CD14-positive monocyte (primary cell): Measurements from ENCODE around the gene FAM118B. TPM values are rescaled to one million over a fixed set of nuclear protein-coding genes. Genes with fewer than 3 reads are reported as not detected.

Source experiments
- DNase-seq, 3 donors: peaks; one replicate each; pipeline ENCODE4 v3.0.0-alpha.2; 2011 to 2022
- H2AFZ ChIP-seq: 2 replicates; pipeline ENCODE4 v1.6.0; 2012; ENCODE audit warnings: mild to moderate bottlenecking, low read depth, low read length, inconsistent platforms; ENCODE audit not compliant: insufficient read depth, poor library complexity, severe bottlenecking
- H3K27ac ChIP-seq, 2 donors: 1 replicate in 1 of 2; 2 replicates in 1 of 2; pipeline ENCODE4 v1.5.1; 2012 to 2013; ENCODE audit warnings: low read length in 2 of 2, control low read depth in 1 of 2, inconsistent platforms in 1 of 2, low read depth in 1 of 2, mild to moderate bottlenecking in 1 of 2
- H3K27me3 ChIP-seq, 2 donors: one replicate each; pipeline versions ENCODE4 v1.6.0 to v1.6.1; 2011 to 2013; ENCODE audit warnings: low read length in 2 of 2; ENCODE audit not compliant: control insufficient read depth in 2 of 2, insufficient read depth in 2 of 2
- H3K36me3 ChIP-seq, 2 donors: replicated peaks in 1 of 2; 1 replicate in 1 of 2; 2 replicates in 1 of 2; pipeline versions ENCODE4 v1.5.1 to v1.6.1; 2012 to 2013; ENCODE audit warnings: low read length in 2 of 2, control low read depth in 1 of 2, inconsistent platforms in 1 of 2, mild to moderate bottlenecking in 1 of 2; ENCODE audit not compliant: insufficient read depth in 2 of 2, control insufficient read depth in 1 of 2
- H3K4me1 ChIP-seq, 2 donors: 1 replicate in 1 of 2; 2 replicates in 1 of 2; pipeline versions ENCODE4 v1.5.1 to v1.6.1; 2012 to 2013; ENCODE audit warnings: low read length in 2 of 2, control low read depth in 1 of 2, inconsistent platforms in 1 of 2, mild to moderate bottlenecking in 1 of 2, moderate library complexity in 1 of 2; ENCODE audit not compliant: insufficient read depth in 2 of 2, control insufficient read depth in 1 of 2
- H3K4me2 ChIP-seq: replicated peaks from 2 replicates; pipeline ENCODE3; 2012; ENCODE audit warnings: low read length, moderate library complexity, mild to moderate bottlenecking; ENCODE audit not compliant: poor library complexity, severe bottlenecking; ENCODE audit errors: extremely low read depth
- H3K4me3 ChIP-seq, 3 experiments: fragments of 200-600 bp in 1 of 3; sonication (generic) in 1 of 3; replicated peaks in 1 of 3; 1 replicate in 2 of 3; 2 replicates in 1 of 3; pipeline ENCODE4 v1.5.1; 2011 to 2013; ENCODE audit warnings: low read length in 3 of 3, mild to moderate bottlenecking in 3 of 3, control low read depth in 2 of 3, low read depth in 2 of 3, inconsistent platforms in 1 of 3, moderate library complexity in 1 of 3
- H3K79me2 ChIP-seq: 2 replicates; pipeline ENCODE4 v1.6.0; 2012; ENCODE audit warnings: mild to moderate bottlenecking, control low read depth, inconsistent platforms, low read length, moderate library complexity; ENCODE audit not compliant: insufficient read depth
- H3K9ac ChIP-seq: 2 replicates; pipeline ENCODE4 v1.6.0; 2017; ENCODE audit warnings: low read length, mild to moderate bottlenecking; ENCODE audit not compliant: insufficient read depth, poor library complexity, severe bottlenecking
- H3K9me3 ChIP-seq, 2 donors: replicated peaks in 1 of 2; 1 replicate in 1 of 2; 2 replicates in 1 of 2; pipeline versions ENCODE4 v1.5.1 to v1.6.1; 2012 to 2013; ENCODE audit warnings: low read length in 2 of 2, control low read depth in 1 of 2; ENCODE audit not compliant: control insufficient read depth in 1 of 2, insufficient read depth in 1 of 2
- H4K20me1 ChIP-seq: 2 replicates; pipeline ENCODE4 v1.6.0; 2012; ENCODE audit warnings: mild to moderate bottlenecking, low read length, control low read depth, moderate library complexity; ENCODE audit not compliant: insufficient read depth
- H3K27ac Mint-ChIP-seq, 7 donors: one replicate each; pipeline ENCODE4 v1.8.0; 2020; ENCODE audit warnings: mild to moderate bottlenecking in 7 of 7, mixed read lengths in 7 of 7, moderate library complexity in 6 of 7, inconsistent platforms in 2 of 7
- H3K27me3 Mint-ChIP-seq, 3 donors: one replicate each; pipeline ENCODE4 v1.8.0; 2021 to 2022; ENCODE audit warnings: low read depth in 3 of 3, mild to moderate bottlenecking in 3 of 3, mixed read lengths in 3 of 3, moderate library complexity in 3 of 3, inconsistent platforms in 1 of 3
- H3K36me3 Mint-ChIP-seq, 2 donors: one replicate each; pipeline ENCODE4 v1.8.0; 2020; ENCODE audit warnings: mixed read lengths in 2 of 2, inconsistent platforms in 1 of 2, mild to moderate bottlenecking in 1 of 2
- H3K4me1 Mint-ChIP-seq: one replicate; pipeline ENCODE4 v1.8.0; 2020; ENCODE audit warnings: mild to moderate bottlenecking, mixed read lengths
- H3K4me3 Mint-ChIP-seq, 2 donors: one replicate each; pipeline ENCODE4 v1.8.0; 2020; ENCODE audit warnings: mild to moderate bottlenecking in 2 of 2, mixed read lengths in 2 of 2, moderate library complexity in 1 of 2
- H3K9me3 Mint-ChIP-seq, 7 donors: one replicate each; pipeline ENCODE4 v1.8.0; 2020 to 2022; ENCODE audit warnings: mixed read lengths in 7 of 7, mild to moderate bottlenecking in 6 of 7, moderate library complexity in 6 of 7, inconsistent platforms in 2 of 7
- WGBS: methylation state at CpG from one replicate; pipeline ENCODE4 v1.1.5; 2013; ENCODE audit warnings: missing lambda C conversion rate; ENCODE audit not compliant: insufficient coverage; 5-methylcytosine and 5-hydroxymethylcytosine counted together
- intact Hi-C, 2 donors: fragments of 100-400 bp; cut with micrococcal nuclease; formaldehyde crosslinking; loops; one replicate each; pipeline versions ENCODE4 v1.15.0 to v1.15.1; 2023
- polyA plus RNA-seq, 3 donors: library from polyadenylated mRNA; depleted of rRNA in 1 of 3; unstranded in 2 of 3; stranded (reverse) in 1 of 3; fragments of 300-500 nt in 2 of 3; fragments of >200 nt in 1 of 3; fragmentation: Illumina TruSeq in 2 of 3; gene quantifications; 1 replicate in 2 of 3; 2 replicates in 1 of 3; pipeline ENCODE4 v1.2.3, GENCODE V29; 2012 to 2021
- TF ChIP-seq, protein P1 (sequence below): fragments of 200-600 bp; IDR thresholded peaks from one replicate; pipeline ENCODE4 v1.8.0; 2022; ENCODE audit warnings: antibody characterized with exemption, mild to moderate bottlenecking

Gene FAM118B
- polyA plus RNA-seq, 3 donors, result 13.6 to 18.7 (median 16.5) TPM

GRCh38 chr11:126210871-126211235 lies 729 bp upstream of the FAM118B start:
- Histone ChIP-seq H3K4me1 (peaks cover 44 to 47% of the 10 kb centered on the region in 2 donors), H3K9me3 (no peaks in the 10 kb centered on the region), H3K79me2 (peaks cover 49% of the 10 kb centered on the region), H2AFZ (peak overlapping the region; percentile 99), H3K4me2 (peak overlapping the region; percentile 99), H3K4me3 (peak overlapping the region; percentile 62 to 98 (median 95)), H3K27me3 (no peaks in the 10 kb centered on the region), H3K27ac (peak overlapping the region; percentile 31 to 80), H4K20me1 (peaks cover 2% of the 10 kb centered on the region), H3K9ac (peak overlapping the region; percentile 75), H3K36me3 (peaks cover 20 to 40% of the 10 kb centered on the region in 2 donors)
- Mint-ChIP-seq H3K27ac (peak overlapping the region; percentile 89 to 95 (median 92)), H3K9me3 (no peaks in the 10 kb centered on the region), H3K27me3 (peaks cover 0 to 3% (median 0%) of the 10 kb centered on the region in 3 donors), H3K36me3 (peaks cover 24 to 31% of the 10 kb centered on the region in 2 donors), H3K4me1 (peaks cover 46% of the 10 kb centered on the region), H3K4me3 (peak overlapping the region; percentile 97 to 99)
- TF ChIP-seq, protein P1, sequence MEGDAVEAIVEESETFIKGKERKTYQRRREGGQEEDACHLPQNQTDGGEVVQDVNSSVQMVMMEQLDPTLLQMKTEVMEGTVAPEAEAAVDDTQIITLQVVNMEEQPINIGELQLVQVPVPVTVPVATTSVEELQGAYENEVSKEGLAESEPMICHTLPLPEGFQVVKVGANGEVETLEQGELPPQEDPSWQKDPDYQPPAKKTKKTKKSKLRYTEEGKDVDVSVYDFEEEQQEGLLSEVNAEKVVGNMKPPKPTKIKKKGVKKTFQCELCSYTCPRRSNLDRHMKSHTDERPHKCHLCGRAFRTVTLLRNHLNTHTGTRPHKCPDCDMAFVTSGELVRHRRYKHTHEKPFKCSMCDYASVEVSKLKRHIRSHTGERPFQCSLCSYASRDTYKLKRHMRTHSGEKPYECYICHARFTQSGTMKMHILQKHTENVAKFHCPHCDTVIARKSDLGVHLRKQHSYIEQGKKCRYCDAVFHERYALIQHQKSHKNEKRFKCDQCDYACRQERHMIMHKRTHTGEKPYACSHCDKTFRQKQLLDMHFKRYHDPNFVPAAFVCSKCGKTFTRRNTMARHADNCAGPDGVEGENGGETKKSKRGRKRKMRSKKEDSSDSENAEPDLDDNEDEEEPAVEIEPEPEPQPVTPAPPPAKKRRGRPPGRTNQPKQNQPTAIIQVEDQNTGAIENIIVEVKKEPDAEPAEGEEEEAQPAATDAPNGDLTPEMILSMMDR, result no peak
- intact Hi-C loops, result loop anchor here (2.0 to 10.0 kb wide), 3 partner anchors 56 to 616 kb away; partner anchors contain the start of genes FOXRED1 (in 2 of the 2), SRPRA (in 2 of the 2) and STT3A (in 1 of the 2)
- WGBS, result 6% methylated on average over 20 of the region's 20 CpGs
- no peak for DNase-seq

GRCh38 chr11:126212089-126212660 lies 593 bp downstream of the FAM118B start:
- Histone ChIP-seq H2AFZ (peak overlapping the region; percentile 99), H3K9ac (peak overlapping the region; percentile 75), H3K4me1 (peaks cover 49 to 51% of the 10 kb centered on the region in 2 donors), H3K27me3 (no peaks in the 10 kb centered on the region), H3K4me3 (peak overlapping the region; percentile 62 to 98 (median 95)), H3K27ac (peak overlapping the region in 1 of 2 donors; percentile 80), H3K36me3 (peaks cover 13 to 27% of the 10 kb centered on the region in 2 donors), H3K9me3 (no peaks in the 10 kb centered on the region), H3K4me2 (peak overlapping the region; percentile 99), H4K20me1 (peaks cover 13% of the 10 kb centered on the region), H3K79me2 (peaks cover 62% of the 10 kb centered on the region)
- WGBS, result 4% methylated on average over 8 of the region's 15 CpGs
- H3K4me3 Mint-ChIP-seq, result peak overlapping the region; percentile 97 to 99
- TF ChIP-seq, protein P1, result no peak
- H3K9me3 Mint-ChIP-seq, result no peaks in the 10 kb centered on the region
- H3K27ac Mint-ChIP-seq, result peak overlapping the region; percentile 42 to 95 (median 92)
- peaks cover 54% of the 10 kb centered on the region for H3K4me1 Mint-ChIP-seq
- H3K36me3 Mint-ChIP-seq, result peaks cover 16 to 18% of the 10 kb centered on the region in 2 donors
- intact Hi-C loops, result loop anchor here (5.0 to 10.0 kb wide), 2 partner anchors 55 to 617 kb away; partner anchors contain the start of genes FOXRED1 (in 1 of the 2), SRPRA (in 1 of the 2) and STT3A (in 1 of the 2)
- no peak for DNase-seq
- peaks cover 0 to 4% (median 0%) of the 10 kb centered on the region in 3 donors for H3K27me3 Mint-ChIP-seq
